Measurements from ENCODE around the gene HFE.

Gene HFE

GRCh38 chr6:26092443-26092842, 5.2 kb downstream of the HFE start:
- no peak for TF ChIP-seq CTCF (IDR thresholded peaks at IDR 0.05; ENCODE audit: low read depth, low read length, missing control alignments)
- H3K4me3 ChIP-seq (ENCODE audit: low read depth, low read length) = no peak overlapping the region
- no peak for DNase-seq (ENCODE audit: low read depth)

DNA sequence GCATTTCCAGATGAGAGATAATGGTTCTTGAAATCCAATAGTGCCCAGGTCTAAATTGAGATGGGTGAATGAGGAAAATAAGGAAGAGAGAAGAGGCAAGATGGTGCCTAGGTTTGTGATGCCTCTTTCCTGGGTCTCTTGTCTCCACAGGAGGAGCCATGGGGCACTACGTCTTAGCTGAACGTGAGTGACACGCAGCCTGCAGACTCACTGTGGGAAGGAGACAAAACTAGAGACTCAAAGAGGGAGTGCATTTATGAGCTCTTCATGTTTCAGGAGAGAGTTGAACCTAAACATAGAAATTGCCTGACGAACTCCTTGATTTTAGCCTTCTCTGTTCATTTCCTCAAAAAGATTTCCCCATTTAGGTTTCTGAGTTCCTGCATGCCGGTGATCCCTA, 6.8 kb downstream of the HFE start:
- TF ChIP-seq CTCF (IDR thresholded peaks at IDR 0.05; ENCODE audit: low read depth, low read length, missing control alignments) = no peak

DNA sequence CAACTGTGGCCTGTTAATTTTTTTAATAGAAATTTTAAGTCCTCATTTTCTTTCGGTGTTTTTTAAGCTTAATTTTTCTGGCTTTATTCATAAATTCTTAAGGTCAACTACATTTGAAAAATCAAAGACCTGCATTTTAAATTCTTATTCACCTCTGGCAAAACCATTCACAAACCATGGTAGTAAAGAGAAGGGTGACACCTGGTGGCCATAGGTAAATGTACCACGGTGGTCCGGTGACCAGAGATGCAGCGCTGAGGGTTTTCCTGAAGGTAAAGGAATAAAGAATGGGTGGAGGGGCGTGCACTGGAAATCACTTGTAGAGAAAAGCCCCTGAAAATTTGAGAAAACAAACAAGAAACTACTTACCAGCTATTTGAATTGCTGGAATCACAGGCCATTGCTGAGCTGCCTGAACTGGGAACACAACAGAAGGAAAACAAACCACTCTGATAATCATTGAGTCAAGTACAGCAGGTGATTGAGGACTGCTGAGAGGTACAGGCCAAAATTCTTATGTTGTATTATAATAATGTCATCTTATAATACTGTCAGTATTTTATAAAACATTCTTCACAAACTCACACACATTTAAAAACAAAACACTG, 10.1 kb downstream of the HFE start:
- no peak for DNase-seq (ENCODE audit: low read depth)
- TF ChIP-seq CTCF (IDR thresholded peaks at IDR 0.05; ENCODE audit: low read depth, low read length, missing control alignments) = peak; percentile 54

More for the DNA sequence above, 6.8 kb downstream of the HFE start:
- no peak for DNase-seq (ENCODE audit: low read depth)
- no peak overlapping the region for H3K4me3 ChIP-seq (ENCODE audit: low read depth, low read length)

GRCh38 chr6:26103141-26103769, 16.0 kb downstream of the HFE start:
- DNase-seq (ENCODE audit: low read depth) = no peak
- no peak for TF ChIP-seq CTCF (IDR thresholded peaks at IDR 0.05; ENCODE audit: low read depth, low read length, missing control alignments)
- no peak overlapping the region; the same call in 1 of the 2 replicates for H3K4me3 ChIP-seq (ENCODE audit: low read depth, low read length)

More for the DNA sequence above, 10.1 kb downstream of the HFE start:
- H3K4me3 ChIP-seq (ENCODE audit: low read depth, low read length) = no peak overlapping the region

GRCh38 chr6:26103770-26104456, 16.7 kb downstream of the HFE start:
- TF ChIP-seq CTCF (IDR thresholded peaks at IDR 0.05; ENCODE audit: low read depth, low read length, missing control alignments) = peak; percentile 61
- peak overlapping the region; percentile 54 for H3K4me3 ChIP-seq (ENCODE audit: low read depth, low read length)
- DNase-seq (ENCODE audit: low read depth) = peak; percentile 97

- no peak for TF ChIP-seq CTCF (IDR thresholded peaks at IDR 0.05; ENCODE audit: low read depth, low read length, missing control alignments)
- no peak for DNase-seq (ENCODE audit: low read depth)
- H3K4me3 ChIP-seq (ENCODE audit: low read depth, low read length) = peak overlapping the region; percentile 54
These were observed 17.4 kb downstream of the HFE start for GRCh38 chr6:26104457-26105108.

Measured in GM12864 (cell line).